Tibial nerve (tissue), 4 donors: Measurements from ENCODE around the gene BBS10. TPM values are rescaled to one million over a fixed set of nuclear protein-coding genes. Genes with fewer than 3 reads are reported as not detected.

Experiments used
- DNase-seq, 2 donors: peaks; one replicate each; pipeline ENCODE4 v3.0.0-alpha.2; 2019; ENCODE audit warnings: low spot score in 2 of 2
- H3K27ac ChIP-seq, 4 donors: fragments of 200-600 bp; sonication (generic) in 3 of 4; one replicate each; pipeline ENCODE4 v1.5.1; 2017 to 2019; ENCODE audit warnings: mild to moderate bottlenecking in 1 of 4
- H3K27me3 ChIP-seq, 2 donors: fragments of 200-600 bp; sonication (generic) in 1 of 2; one replicate each; pipeline versions ENCODE4 v1.5.1 to v1.6.0; 2017 to 2019
- H3K36me3 ChIP-seq, 3 donors: fragments of 200-600 bp; sonication (generic); one replicate each; pipeline ENCODE4 v1.5.1; 2018 to 2019
- H3K4me1 ChIP-seq, 4 donors: fragments of 200-600 bp; sonication (generic) in 3 of 4; one replicate each; pipeline ENCODE4 v1.5.1; 2017 to 2019
- H3K4me3 ChIP-seq, 4 donors: fragments of 200-600 bp; sonication (generic) in 3 of 4; one replicate each; pipeline ENCODE4 v1.5.1; 2017 to 2019; ENCODE audit warnings: mild to moderate bottlenecking in 1 of 4, moderate library complexity in 1 of 4
- H3K9me3 ChIP-seq, 4 donors: fragments of 200-600 bp; sonication (generic) in 3 of 4; one replicate each; pipeline ENCODE4 v1.5.1; 2017 to 2019
- EP300 ChIP-seq, 2 donors: sonication (generic); formaldehyde crosslinking; IDR thresholded peaks; one replicate each; pipeline ENCODE4 v1.6.1; 2017; ENCODE audit warnings: antibody characterized with exemption in 2 of 2, mild to moderate bottlenecking in 1 of 2
- POLR2A ChIP-seq, 2 donors: fragments of 450-650 bp; IDR thresholded peaks; one replicate each; pipeline ENCODE4 v1.6.1; 2017; ENCODE audit warnings: antibody characterized with exemption in 2 of 2, mild to moderate bottlenecking in 2 of 2, moderate library complexity in 2 of 2
- WGBS, 2 donors: methylation state at CpG; one replicate each; pipeline ENCODE4 v1.1.5; 2018; 5-methylcytosine and 5-hydroxymethylcytosine counted together
- total RNA-seq, 4 donors: library from RNA; depleted of rRNA; stranded (reverse); fragments of >200 nt; gene quantifications; one replicate each; pipeline ENCODE4 v1.1.0, GENCODE V29; 2016
- TF ChIP-seq, protein P1 (sequence below), 5 experiments: fragments of 200-600 bp in 3 of 5; fragments of 450-650 bp in 2 of 5; sonication (generic) in 3 of 5; IDR thresholded peaks; one replicate each; pipeline ENCODE4 v1.5.1; 2016 to 2019; ENCODE audit warnings: antibody characterized with exemption in 5 of 5, mild to moderate bottlenecking in 3 of 5, moderate library complexity in 2 of 5

BBS10 gene
- 10 to 100 TPM; 10.8 to 22.0 (median 17.6) TPM for total RNA-seq

DNA sequence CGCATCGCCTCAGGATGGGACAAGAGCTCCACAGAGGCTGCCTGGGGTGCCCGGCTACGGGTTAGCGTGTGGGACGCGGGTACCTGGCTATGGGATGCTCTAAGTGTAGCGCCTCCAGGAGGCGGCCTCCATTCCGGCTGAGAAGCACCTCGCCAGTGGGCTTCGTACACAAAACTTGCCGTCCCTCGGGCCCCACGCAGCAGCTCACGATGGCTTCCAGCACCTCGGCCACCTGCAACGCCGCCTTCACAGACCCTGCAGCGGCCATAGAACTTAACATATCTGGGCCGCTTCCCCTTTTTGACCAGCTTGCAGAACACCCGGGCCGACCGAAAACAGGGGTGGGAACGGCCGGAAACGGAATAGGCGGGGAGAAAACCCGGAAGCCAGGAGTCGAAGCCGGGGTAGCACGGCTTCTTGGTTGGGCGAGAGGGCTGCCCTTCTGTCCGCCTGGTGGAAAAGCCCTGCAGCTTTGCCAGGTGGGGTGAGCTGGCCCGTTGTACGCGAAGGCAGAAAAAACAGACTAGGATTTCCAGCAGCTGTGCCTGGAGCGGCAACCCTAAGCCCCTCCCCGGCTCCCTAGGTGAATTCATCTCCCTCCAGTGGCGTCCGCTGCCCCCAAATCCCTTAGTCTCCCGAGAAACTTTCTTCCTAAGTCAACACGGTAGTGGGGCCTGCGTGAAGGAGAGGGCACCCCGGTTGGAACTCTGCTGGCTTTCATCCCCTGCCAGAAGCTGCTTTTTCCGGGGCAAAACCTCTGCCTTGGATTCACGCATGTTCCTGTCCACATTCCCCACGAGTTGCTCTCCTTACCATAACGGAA lies at the start of gene BBS10:
TSS of gene BBS10 (minus strand) at position 337 of the 823 bp plus-strand sequence. CDS start at position 280, 57 bp downstream.
- TF ChIP-seq EP300 (IDR thresholded peaks at IDR 0.05) (peak; percentile 16 to 82), POLR2A (IDR thresholded peaks at IDR 0.05) (peak; percentile 62 to 66)
- TF ChIP-seq, protein P1, sequence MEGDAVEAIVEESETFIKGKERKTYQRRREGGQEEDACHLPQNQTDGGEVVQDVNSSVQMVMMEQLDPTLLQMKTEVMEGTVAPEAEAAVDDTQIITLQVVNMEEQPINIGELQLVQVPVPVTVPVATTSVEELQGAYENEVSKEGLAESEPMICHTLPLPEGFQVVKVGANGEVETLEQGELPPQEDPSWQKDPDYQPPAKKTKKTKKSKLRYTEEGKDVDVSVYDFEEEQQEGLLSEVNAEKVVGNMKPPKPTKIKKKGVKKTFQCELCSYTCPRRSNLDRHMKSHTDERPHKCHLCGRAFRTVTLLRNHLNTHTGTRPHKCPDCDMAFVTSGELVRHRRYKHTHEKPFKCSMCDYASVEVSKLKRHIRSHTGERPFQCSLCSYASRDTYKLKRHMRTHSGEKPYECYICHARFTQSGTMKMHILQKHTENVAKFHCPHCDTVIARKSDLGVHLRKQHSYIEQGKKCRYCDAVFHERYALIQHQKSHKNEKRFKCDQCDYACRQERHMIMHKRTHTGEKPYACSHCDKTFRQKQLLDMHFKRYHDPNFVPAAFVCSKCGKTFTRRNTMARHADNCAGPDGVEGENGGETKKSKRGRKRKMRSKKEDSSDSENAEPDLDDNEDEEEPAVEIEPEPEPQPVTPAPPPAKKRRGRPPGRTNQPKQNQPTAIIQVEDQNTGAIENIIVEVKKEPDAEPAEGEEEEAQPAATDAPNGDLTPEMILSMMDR (IDR thresholded peaks at IDR 0.05) = peak; percentile 16 to 70 (median 32)
- Histone ChIP-seq H3K4me1 (peaks cover 0 to 39% (median 16%) of the 10 kb centered on the region in 4 donors), H3K36me3 (no peaks in the 10 kb centered on the region), H3K27ac (peak within 1 kb of the TSS; percentile 60 to 95 (median 88)), H3K4me3 (peak within 1 kb of the TSS; percentile 47 to 87 (median 68)), H3K9me3 (no peaks in the 10 kb centered on the region), H3K27me3 (no peaks in the 10 kb centered on the region)
- WGBS, 2 donors = 1% methylated on average over 48 to 49 of the region's 49 CpGs
- peak; percentile 71 to 75 for DNase-seq

DNA sequence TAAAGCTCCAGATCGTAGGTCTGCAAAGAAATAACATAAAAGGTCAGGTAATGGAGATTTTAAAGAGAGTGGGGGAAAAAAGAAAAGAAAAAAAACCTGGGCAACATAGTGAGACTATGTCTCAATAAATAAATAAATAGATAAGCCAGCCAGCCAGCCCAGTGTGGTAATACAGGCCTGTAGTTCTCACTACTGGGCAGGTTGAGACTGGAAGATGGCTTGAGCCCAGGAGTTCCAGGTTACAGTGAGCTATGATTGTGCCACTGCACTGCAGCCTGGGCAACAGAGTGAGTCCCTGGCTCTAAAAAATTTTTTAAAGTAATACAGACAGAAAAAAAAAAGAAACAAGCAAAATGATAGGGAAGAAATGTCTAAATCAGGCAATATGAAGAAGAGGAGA lies 43.2 kb upstream of the BBS10 start:
- Histone ChIP-seq H3K27ac (no peak overlapping the region), H3K36me3 (peaks cover 0 to 48% (median 0%) of the 10 kb centered on the region in 3 donors), H3K9me3 (no peaks in the 10 kb centered on the region), H3K27me3 (no peaks in the 10 kb centered on the region), H3K4me1 (no peaks in the 10 kb centered on the region), H3K4me3 (no peak overlapping the region)
- WGBS, 2 donors = 94 to 100% methylated on average over 1 of the region's 1 CpG
- TF ChIP-seq, protein P1 (IDR thresholded peaks at IDR 0.05) = no peak
- TF ChIP-seq POLR2A (IDR thresholded peaks at IDR 0.05) (no peak), EP300 (IDR thresholded peaks at IDR 0.05) (no peak)
- no peak for DNase-seq

DNA sequence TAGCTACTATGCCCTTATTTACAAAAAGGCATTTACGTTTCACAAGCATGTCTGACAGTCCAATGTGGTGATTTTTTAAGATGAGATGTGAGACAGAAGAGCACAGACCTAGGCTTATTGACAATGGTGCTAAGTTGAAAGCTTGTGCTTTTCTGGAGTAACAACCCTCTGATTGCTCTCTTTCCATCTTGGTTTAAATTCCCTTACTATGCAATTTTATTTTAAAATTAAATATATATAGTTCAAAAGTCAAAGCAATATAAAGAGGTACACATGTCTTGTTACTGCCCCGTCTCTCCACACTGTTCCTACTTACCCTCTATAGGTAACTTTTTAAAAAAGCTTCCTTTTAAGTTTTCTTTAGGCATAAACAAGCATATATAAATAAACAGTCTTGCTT lies 39.4 kb upstream of the BBS10 start:
- TF ChIP-seq POLR2A (IDR thresholded peaks at IDR 0.05) = no peak
- TF ChIP-seq EP300 (IDR thresholded peaks at IDR 0.05) = no peak
- TF ChIP-seq, protein P1 (IDR thresholded peaks at IDR 0.05) = no peak
- Histone ChIP-seq H3K27me3 (no peaks in the 10 kb centered on the region), H3K4me3 (no peak overlapping the region), H3K27ac (no peak overlapping the region), H3K36me3 (peaks cover 0 to 71% (median 0%) of the 10 kb centered on the region in 3 donors), H3K9me3 (no peaks in the 10 kb centered on the region), H3K4me1 (no peaks in the 10 kb centered on the region)
- 87 to 90% methylated on average over 2 of the region's 2 CpGs for WGBS, 2 donors
- DNase-seq = no peak

DNA sequence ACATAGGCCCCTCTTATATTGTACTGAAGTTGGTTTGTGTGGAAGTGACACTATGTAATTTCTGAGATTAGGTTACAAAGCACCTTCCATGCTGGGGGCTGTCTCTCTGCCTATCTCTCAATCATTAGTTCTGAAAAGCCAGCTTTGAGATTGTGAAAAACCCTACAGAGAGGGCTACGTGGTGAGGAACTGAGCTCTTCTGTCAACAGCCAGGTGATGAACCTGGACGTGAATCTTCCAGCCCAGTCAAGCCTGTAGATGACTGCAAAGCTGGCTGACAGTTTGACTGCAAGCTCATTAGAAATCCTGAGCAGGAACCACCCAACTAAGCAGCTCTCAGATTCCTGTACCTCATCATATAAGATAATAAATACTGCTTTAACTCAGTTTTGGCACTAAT lies 36.3 kb upstream of the BBS10 start:
- Histone ChIP-seq H3K4me3 (no peak overlapping the region), H3K27me3 (no peaks in the 10 kb centered on the region), H3K36me3 (peaks cover 0 to 50% (median 0%) of the 10 kb centered on the region in 3 donors), H3K9me3 (no peaks in the 10 kb centered on the region), H3K4me1 (no peaks in the 10 kb centered on the region), H3K27ac (no peak overlapping the region)
- TF ChIP-seq, protein P1 (IDR thresholded peaks at IDR 0.05) = no peak
- TF ChIP-seq EP300 (IDR thresholded peaks at IDR 0.05) (no peak), POLR2A (IDR thresholded peaks at IDR 0.05) (no peak)
- WGBS, 2 donors = 94 to 95% methylated on average over 2 of the region's 2 CpGs
- DNase-seq = no peak

DNA sequence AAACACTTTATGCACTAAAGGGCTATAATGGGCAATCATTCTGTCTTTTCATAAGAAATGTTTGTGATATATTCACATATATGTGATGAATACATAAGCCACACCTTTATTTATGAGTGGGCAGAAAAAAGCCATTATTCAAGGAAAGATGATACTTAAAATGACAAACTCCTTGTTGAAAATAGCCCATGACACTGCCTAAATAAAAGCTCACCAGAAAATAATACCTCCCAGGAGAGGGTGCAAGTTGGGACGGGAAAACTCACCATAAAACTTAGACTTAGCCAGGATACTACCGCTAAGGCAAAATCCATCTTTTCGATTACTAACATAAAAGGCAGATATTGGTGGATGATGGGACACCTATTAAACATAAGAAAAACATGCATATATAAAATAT lies 35.8 kb upstream of the BBS10 start:
- H3K27me3 ChIP-seq = no peaks in the 10 kb centered on the region
- WGBS, 2 donors = 89 to 93% methylated on average over 3 of the region's 3 CpGs
- H3K27ac ChIP-seq = no peak overlapping the region
- TF ChIP-seq EP300 (IDR thresholded peaks at IDR 0.05) = no peak
- peaks cover 0 to 44% (median 0%) of the 10 kb centered on the region in 3 donors for H3K36me3 ChIP-seq
- DNase-seq = no peak
- no peaks in the 10 kb centered on the region for H3K9me3 ChIP-seq
- H3K4me3 ChIP-seq = no peak overlapping the region
- H3K4me1 ChIP-seq = no peaks in the 10 kb centered on the region
